Mucosa of descending colon (tissue), 3 donors: Measurements from ENCODE around the gene MRPL34. TPM values are rescaled to one million over a fixed set of nuclear protein-coding genes. Genes with fewer than 3 reads are reported as not detected.

Experiments used
- ATAC-seq: fragments of 200-7000 bp; cut with Tn5 transposase; one replicate; pipeline ENCODE4 v1.9.1; 2020; ENCODE audit warnings: mild to moderate bottlenecking, moderate library complexity
- DNase-seq, 3 donors: peaks; one replicate each; pipeline ENCODE4 v3.0.0-alpha.2; 2020
- H3K36me3 ChIP-seq: fragments of 200-600 bp; one replicate; pipeline ENCODE4 v1.8.0; 2021; ENCODE audit warnings: low read depth, mild to moderate bottlenecking
- H3K4me1 ChIP-seq: fragments of 200-600 bp; one replicate; pipeline ENCODE4 v1.8.0; 2021; ENCODE audit warnings: low read depth, mild to moderate bottlenecking
- H3K4me3 ChIP-seq: fragments of 200-600 bp; one replicate; pipeline ENCODE4 v1.8.0; 2021; ENCODE audit warnings: mild to moderate bottlenecking
- H3K9me3 ChIP-seq: fragments of 200-600 bp; one replicate; pipeline ENCODE4 v1.8.0; 2021; ENCODE audit warnings: mild to moderate bottlenecking
- intact Hi-C, 2 donors: fragments of 100-400 bp; cut with DNase I in 1 of 2; cut with micrococcal nuclease in 1 of 2; formaldehyde crosslinking; loops; one replicate each; pipeline versions ENCODE4 v1.11.0 to v1.11.1; 2022; cut with DNase I, micrococcal nuclease
- total RNA-seq, 3 donors: library from RNA; stranded (reverse); fragmentation: NEBNext Ultra II Directional in 2 of 3; extraction: Animal tissue kit (Norgen Biotek cat#: 25700) in 2 of 3; gene quantifications; one replicate each; pipeline versions ENCODE4 v1.2.1 to v1.2.4, GENCODE V29; 2021 to 2023
- TF ChIP-seq, protein P1 (sequence below): fragments of 200-600 bp; IDR thresholded peaks from one replicate; pipeline ENCODE4 v1.8.0; 2022; ENCODE audit warnings: antibody characterized with exemption, mild to moderate bottlenecking
- donor health status: DM: no; HTN: no; CAD: no; lungs with moderate emphysema.
- donor health status: DM: no; HTN: no; CAD: no.
- donor health status: DM: no; HTN: yes; CAD: no.

The MRPL34 gene
- total RNA-seq, 3 donors from 2014 or later = 124 to 148 (median 145) TPM

DNA sequence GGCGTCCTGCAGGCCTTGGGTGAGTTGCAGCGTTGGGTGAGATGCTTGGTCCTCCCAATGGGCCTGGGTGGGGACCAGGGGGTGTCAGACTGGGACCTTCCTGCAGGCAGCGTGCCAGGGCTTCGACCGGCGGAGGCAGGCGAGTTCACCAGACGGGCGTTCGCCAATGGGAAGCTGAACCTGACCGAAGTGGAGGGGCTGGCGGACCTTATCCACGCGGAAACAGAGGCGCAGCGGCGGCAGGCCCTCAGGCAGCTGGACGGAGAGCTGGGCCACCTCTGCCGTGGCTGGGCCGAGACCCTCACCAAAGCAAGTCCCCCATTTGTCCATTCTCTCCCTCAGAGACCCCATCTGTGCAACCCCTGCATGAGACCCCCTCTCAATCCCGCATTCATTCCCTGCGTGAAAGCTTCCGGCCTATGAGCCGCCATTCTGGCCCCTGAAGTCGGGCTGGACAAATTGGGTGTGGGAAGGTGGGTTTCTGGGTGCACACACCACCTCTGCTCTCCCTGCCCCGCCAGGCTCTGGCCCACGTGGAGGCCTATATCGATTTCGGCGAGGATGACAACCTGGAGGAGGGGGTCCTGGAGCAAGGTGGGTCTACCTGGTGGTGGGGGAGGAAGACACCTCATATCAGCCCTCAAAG lies 32.9 kb downstream of the MRPL34 start:
- TF ChIP-seq, protein P1, sequence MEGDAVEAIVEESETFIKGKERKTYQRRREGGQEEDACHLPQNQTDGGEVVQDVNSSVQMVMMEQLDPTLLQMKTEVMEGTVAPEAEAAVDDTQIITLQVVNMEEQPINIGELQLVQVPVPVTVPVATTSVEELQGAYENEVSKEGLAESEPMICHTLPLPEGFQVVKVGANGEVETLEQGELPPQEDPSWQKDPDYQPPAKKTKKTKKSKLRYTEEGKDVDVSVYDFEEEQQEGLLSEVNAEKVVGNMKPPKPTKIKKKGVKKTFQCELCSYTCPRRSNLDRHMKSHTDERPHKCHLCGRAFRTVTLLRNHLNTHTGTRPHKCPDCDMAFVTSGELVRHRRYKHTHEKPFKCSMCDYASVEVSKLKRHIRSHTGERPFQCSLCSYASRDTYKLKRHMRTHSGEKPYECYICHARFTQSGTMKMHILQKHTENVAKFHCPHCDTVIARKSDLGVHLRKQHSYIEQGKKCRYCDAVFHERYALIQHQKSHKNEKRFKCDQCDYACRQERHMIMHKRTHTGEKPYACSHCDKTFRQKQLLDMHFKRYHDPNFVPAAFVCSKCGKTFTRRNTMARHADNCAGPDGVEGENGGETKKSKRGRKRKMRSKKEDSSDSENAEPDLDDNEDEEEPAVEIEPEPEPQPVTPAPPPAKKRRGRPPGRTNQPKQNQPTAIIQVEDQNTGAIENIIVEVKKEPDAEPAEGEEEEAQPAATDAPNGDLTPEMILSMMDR = no peak
- intact Hi-C loops = no loop called here
- Histone ChIP-seq H3K4me3 (no peak overlapping the region), H3K4me1 (peaks cover 25% of the 10 kb centered on the region), H3K9me3 (no peaks in the 10 kb centered on the region), H3K36me3 (no peaks in the 10 kb centered on the region)
- DNase-seq (peak in 2 of 3 donors; percentile 61 to 68), ATAC-seq (no peak)

DNA sequence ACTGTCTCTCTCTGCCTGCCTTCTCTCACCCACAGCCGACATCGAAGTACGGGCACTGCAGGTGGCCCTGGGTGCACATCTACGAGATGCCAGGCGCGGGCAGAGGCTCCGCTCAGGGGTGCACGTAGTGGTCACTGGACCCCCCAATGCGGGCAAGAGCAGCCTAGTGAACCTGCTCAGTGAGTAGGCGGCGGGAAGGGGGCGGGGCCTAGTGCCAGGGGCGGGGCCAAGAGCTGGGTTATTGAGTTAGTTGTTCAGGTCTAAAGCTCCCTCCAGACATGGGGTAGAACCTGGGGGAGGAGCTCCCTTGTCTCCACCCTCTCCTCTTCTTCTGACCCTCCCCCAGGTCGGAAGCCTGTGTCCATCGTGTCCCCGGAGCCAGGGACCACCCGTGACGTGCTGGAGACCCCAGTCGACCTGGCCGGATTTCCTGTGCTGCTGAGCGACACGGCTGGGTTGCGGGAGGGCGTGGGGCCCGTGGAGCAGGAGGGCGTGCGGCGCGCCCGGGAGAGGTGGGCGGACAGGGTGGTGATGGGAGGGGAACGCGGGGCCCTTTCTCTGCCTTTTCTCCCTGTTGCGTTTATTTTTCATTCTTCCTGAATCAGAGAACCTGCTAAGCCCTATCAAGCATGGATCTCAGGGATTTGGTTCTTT lies 33.5 kb downstream of the MRPL34 start:
- Histone ChIP-seq H3K4me3 (no peak overlapping the region), H3K36me3 (no peaks in the 10 kb centered on the region), H3K4me1 (peaks cover 20% of the 10 kb centered on the region), H3K9me3 (no peaks in the 10 kb centered on the region)
- TF ChIP-seq, protein P1 = no peak
- no peak for ATAC-seq
- DNase-seq = peak; percentile 66 to 71 (median 70)
- intact Hi-C loops = no loop called here

DNA sequence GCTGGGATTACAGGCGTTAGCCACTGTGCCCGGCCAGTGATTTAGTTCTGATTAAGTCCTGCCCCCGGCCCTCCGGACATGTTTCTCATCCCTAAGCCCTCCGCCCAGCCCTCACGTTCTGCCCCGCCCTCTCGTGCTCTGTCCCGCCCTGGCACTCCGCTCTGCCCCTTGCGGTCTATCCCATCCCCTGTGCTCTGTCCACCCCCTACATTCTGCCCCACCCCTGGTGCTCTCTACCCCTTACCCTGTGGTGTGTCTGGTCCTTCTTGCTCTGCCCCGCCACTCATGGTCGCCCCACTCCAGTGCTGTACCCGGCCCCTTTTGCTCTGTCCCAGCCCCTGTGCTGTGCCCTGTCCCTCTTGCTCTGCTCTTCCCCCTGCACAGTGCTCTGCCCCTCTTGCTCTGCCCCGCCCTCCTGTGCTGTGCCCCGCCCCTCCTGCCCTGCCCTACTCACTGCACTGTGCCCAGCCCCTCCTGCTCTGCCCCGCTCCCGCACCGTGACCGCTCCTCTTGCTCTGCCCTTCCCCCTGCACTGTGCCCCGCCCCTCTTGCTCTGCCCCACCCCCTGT lies 34.7 kb downstream of the MRPL34 start:
- TF ChIP-seq, protein P1 = no peak
- ATAC-seq = peak; percentile 57
- intact Hi-C loops = no loop called here
- DNase-seq = peak; percentile 84 to 93 (median 86)
- no peak overlapping the region for H3K4me3 ChIP-seq
- no peaks in the 10 kb centered on the region for H3K36me3 ChIP-seq
- H3K9me3 ChIP-seq = no peaks in the 10 kb centered on the region
- peaks cover 14% of the 10 kb centered on the region for H3K4me1 ChIP-seq

DNA sequence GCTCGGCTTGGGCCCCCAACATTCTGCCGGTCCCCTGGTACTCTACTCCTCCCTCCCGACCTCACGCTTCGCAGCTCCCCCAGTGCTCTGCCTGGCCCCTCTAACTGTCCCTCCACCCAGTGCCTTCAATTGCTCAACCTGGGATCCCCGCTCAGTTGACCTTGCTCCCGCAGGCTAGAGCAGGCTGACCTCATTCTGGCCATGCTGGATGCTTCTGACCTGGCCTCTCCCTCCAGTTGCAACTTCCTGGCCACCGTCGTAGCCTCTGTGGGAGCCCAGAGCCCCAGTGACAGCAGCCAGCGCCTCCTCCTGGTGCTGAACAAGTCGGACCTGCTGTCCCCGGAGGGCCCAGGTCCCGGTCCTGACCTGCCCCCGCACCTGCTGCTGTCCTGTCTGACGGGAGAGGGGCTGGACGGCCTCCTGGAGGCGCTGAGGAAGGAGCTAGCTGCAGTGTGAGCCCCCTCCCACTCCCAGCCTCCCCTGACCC lies 35.2 kb downstream of the MRPL34 start:
- no peaks in the 10 kb centered on the region for H3K9me3 ChIP-seq
- peaks cover 12% of the 10 kb centered on the region for H3K4me1 ChIP-seq
- ATAC-seq (no peak), DNase-seq (peak in 2 of 3 donors; percentile 52 to 59)
- H3K36me3 ChIP-seq = no peaks in the 10 kb centered on the region
- TF ChIP-seq, protein P1 = no peak
- intact Hi-C loops = no loop called here
- H3K4me3 ChIP-seq = no peak overlapping the region

DNA sequence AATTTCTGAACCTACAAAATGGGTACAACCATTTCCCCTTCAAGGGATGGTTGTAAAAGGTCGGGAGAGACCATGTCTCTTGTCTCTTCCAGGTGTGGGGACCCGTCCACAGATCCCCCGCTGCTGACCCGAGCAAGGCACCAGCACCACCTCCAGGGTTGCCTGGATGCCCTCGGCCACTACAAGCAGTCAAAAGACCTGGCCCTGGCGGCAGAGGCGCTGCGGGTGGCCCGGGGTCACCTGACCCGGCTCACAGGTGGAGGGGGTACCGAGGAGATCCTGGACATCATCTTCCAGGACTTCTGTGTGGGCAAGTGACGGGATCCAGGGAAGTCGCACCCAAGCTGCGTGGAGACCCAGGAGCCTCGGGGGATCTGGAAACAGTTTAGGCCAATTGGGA lies 35.7 kb downstream of the MRPL34 start:
- no peaks in the 10 kb centered on the region for H3K36me3 ChIP-seq
- TF ChIP-seq, protein P1 = no peak
- no peak overlapping the region for H3K4me3 ChIP-seq
- ATAC-seq (no peak), DNase-seq (peak in 1 of 3 donors; percentile 52)
- intact Hi-C loops = no loop called here
- H3K9me3 ChIP-seq = no peaks in the 10 kb centered on the region
- peaks cover 9% of the 10 kb centered on the region for H3K4me1 ChIP-seq
